ENCODE measurements around the gene MAP3K12. TPM values are rescaled to one million over a fixed set of nuclear protein-coding genes. Genes with fewer than 3 reads are reported as not detected.
A peak's percentile ranks its signal among the peaks of the same experiment; 100 is the strongest.

MAP3K12 gene
- total and polyA plus RNA-seq, 2 of the 13 experiments (the other 11 are each of a cell fraction or from before 2014, with no cell fraction given), result 0.20 to 1.1 TPM

GRCh38 chr12:53452159-53453077 lies 46.8 kb downstream of the MAP3K12 start (continued):
- peak; percentile 61 for TF ChIP-seq ZNF263 (CRISPR knock-in tag; IDR thresholded peaks at IDR 0.05)
- TF ChIP-seq GABPA (IDR thresholded peaks at IDR 0.05; ENCODE audit: low read depth, low read length), result 0 out of 2 replicates have a peak, but pooled peaks have one; percentile 17
- TF ChIP-seq GABPA (CRISPR knock-in tag; IDR thresholded peaks at IDR 0.05; ENCODE audit: low read depth), result 0 out of 2 replicates have a peak, but pooled peaks have one; percentile 53
- peak; percentile 49; the same call in 1 of the 2 replicates for TF ChIP-seq ZC3H4 (CRISPR knock-in tag; IDR thresholded peaks at IDR 0.05; ENCODE audit: borderline replicate concordance)
- peak; percentile 49; the same call in 1 of the 2 replicates for TF ChIP-seq FOXK1 (CRISPR knock-in tag; IDR thresholded peaks at IDR 0.05; ENCODE audit: borderline replicate concordance, low read depth)
- TF ChIP-seq ZBTB2 (CRISPR knock-in tag; IDR thresholded peaks at IDR 0.05; ENCODE audit: low read depth), result peak; percentile 89
- TF ChIP-seq NR3C1 (CRISPR knock-in tag; IDR thresholded peaks at IDR 0.05), result no peak
- TF ChIP-seq ZNF558 (CRISPR knock-in tag; IDR thresholded peaks at IDR 0.05; ENCODE audit: borderline replicate concordance), result peak; percentile 47; the same call in 1 of the 2 replicates
- TF ChIP-seq XBP1 (CRISPR knock-in tag; IDR thresholded peaks at IDR 0.05), result 0 out of 2 replicates have a peak, but pooled peaks have one; percentile 51
- TF ChIP-seq ZNF512B (CRISPR knock-in tag; IDR thresholded peaks at IDR 0.05; ENCODE audit: borderline replicate concordance), result no peak
- TF ChIP-seq MED13 (CRISPR knock-in tag; IDR thresholded peaks at IDR 0.05), result 0 out of 2 replicates have a peak, but pooled peaks have one; percentile 32
- TF ChIP-seq ZNF484 (CRISPR knock-in tag; IDR thresholded peaks at IDR 0.05; ENCODE audit: borderline replicate concordance, low read depth), result no peak; the same call in 1 of the 2 replicates

All from HepG2 (cell line).